H9 (cell line): Measurements from ENCODE around the gene SOX1. TPM values are rescaled to one million over a fixed set of nuclear protein-coding genes. Genes with fewer than 3 reads are reported as not detected.

ENCODE experiments used
- DNase-seq: peaks from one replicate; pipeline ENCODE4 v3.0.0-alpha.2; 2017
- H2AFZ ChIP-seq: one replicate; pipeline ENCODE4 v1.6.1; 2013; ENCODE audit warnings: mild to moderate bottlenecking, low read length, control low read depth, moderate library complexity
- H2AK5ac ChIP-seq: 2 replicates; pipeline ENCODE4 v1.6.1; 2013; ENCODE audit warnings: low read length, control low read depth, mixed read lengths; ENCODE audit not compliant: insufficient read length
- H2BK120ac ChIP-seq: one replicate; pipeline ENCODE4 v1.6.1; 2013; ENCODE audit warnings: low read depth, mild to moderate bottlenecking, low read length, control low read depth, inconsistent platforms; ENCODE audit not compliant: poor library complexity, severe bottlenecking
- H2BK12ac ChIP-seq: 2 replicates; pipeline ENCODE4 v1.6.1; 2013; ENCODE audit warnings: low read length, control low read depth, mixed read lengths, low read depth; ENCODE audit not compliant: insufficient read length
- H2BK15ac ChIP-seq: 2 replicates; pipeline ENCODE4 v1.6.1; 2013; ENCODE audit warnings: low read depth, low read length, control low read depth
- H2BK20ac ChIP-seq: one replicate; pipeline ENCODE4 v1.6.1; 2013; ENCODE audit warnings: low read depth, mild to moderate bottlenecking, low read length, control low read depth, inconsistent platforms; ENCODE audit not compliant: poor library complexity, severe bottlenecking
- H2BK5ac ChIP-seq: 2 replicates; pipeline ENCODE4 v1.6.1; 2013; ENCODE audit warnings: low read length, control low read depth, mixed read lengths; ENCODE audit not compliant: insufficient read length
- H3K14ac ChIP-seq: 2 replicates; pipeline ENCODE4 v1.6.1; 2013; ENCODE audit warnings: low read length, control low read depth; ENCODE audit not compliant: insufficient read depth
- H3K18ac ChIP-seq: 2 replicates; pipeline ENCODE4 v1.6.1; 2013; ENCODE audit warnings: low read depth, mild to moderate bottlenecking, mixed read lengths, low read length, control low read depth; ENCODE audit not compliant: insufficient read length
- H3K23ac ChIP-seq: 2 replicates; pipeline ENCODE4 v1.6.1; 2013; ENCODE audit warnings: low read length, control low read depth, mixed read lengths, low read depth; ENCODE audit not compliant: insufficient read length
- H3K23me2 ChIP-seq: 2 replicates; pipeline ENCODE4 v1.6.1; 2013; ENCODE audit warnings: low read depth, mild to moderate bottlenecking, mixed read lengths, low read length, control low read depth; ENCODE audit not compliant: insufficient read length, poor library complexity, severe bottlenecking
- H3K27ac ChIP-seq: 2 replicates; pipeline ENCODE4 v1.5.1; 2013; ENCODE audit warnings: low read length, control low read depth, mixed read lengths, low read depth; ENCODE audit not compliant: insufficient read length
- H3K27me3 ChIP-seq: 2 replicates; pipeline ENCODE4 v1.6.1; 2013; ENCODE audit warnings: low read length, control low read depth, inconsistent platforms; ENCODE audit not compliant: insufficient read depth
- H3K4ac ChIP-seq: 2 replicates; pipeline ENCODE4 v1.6.1; 2013; ENCODE audit warnings: low read depth, mild to moderate bottlenecking, control low read depth, inconsistent platforms, low read length, moderate library complexity
- H3K4me1 ChIP-seq: 2 replicates; pipeline ENCODE4 v1.6.1; 2013; ENCODE audit warnings: low read length, control low read depth, inconsistent platforms; ENCODE audit not compliant: insufficient read depth
- H3K4me2 ChIP-seq: 2 replicates; pipeline ENCODE4 v1.6.1; 2013; ENCODE audit warnings: low read length, control low read depth, mixed read lengths; ENCODE audit not compliant: insufficient read length, insufficient read depth
- H3K56ac ChIP-seq: 2 replicates; pipeline ENCODE4 v1.6.1; 2013; ENCODE audit warnings: low read depth, mild to moderate bottlenecking, mixed read lengths, low read length, control low read depth; ENCODE audit not compliant: insufficient read length
- H3K79me1 ChIP-seq: 2 replicates; pipeline ENCODE4 v1.6.1; 2013; ENCODE audit warnings: low read depth, mild to moderate bottlenecking, moderate library complexity, low read length, control low read depth, inconsistent platforms; ENCODE audit not compliant: insufficient read depth, poor library complexity, severe bottlenecking
- H3K79me2 ChIP-seq: 2 replicates; pipeline ENCODE4 v1.6.1; 2013; ENCODE audit warnings: low read length, control low read depth, inconsistent platforms; ENCODE audit not compliant: insufficient read depth
- H3K9ac ChIP-seq: 2 replicates; pipeline ENCODE4 v1.6.1; 2013; ENCODE audit warnings: low read length, control low read depth, mixed read lengths; ENCODE audit not compliant: insufficient read length; ENCODE audit errors: extremely low read depth
- H3K9me3 ChIP-seq: one replicate; pipeline ENCODE4 v1.6.1; 2013; ENCODE audit warnings: low read depth, low read length, inconsistent platforms; ENCODE audit not compliant: control insufficient read depth
- H3T11ph ChIP-seq: one replicate; pipeline ENCODE4 v1.6.1; 2013; ENCODE audit warnings: mild to moderate bottlenecking, low read length, control low read depth, inconsistent platforms
- H4K20me1 ChIP-seq: one replicate; pipeline ENCODE4 v1.6.1; 2013; ENCODE audit not compliant: control insufficient read depth, insufficient read length, insufficient read depth
- H4K5ac ChIP-seq: 2 replicates; pipeline ENCODE4 v1.6.1; 2013; ENCODE audit warnings: low read depth, mild to moderate bottlenecking, mixed read lengths, low read length, control low read depth; ENCODE audit not compliant: insufficient read length
- H4K8ac ChIP-seq: replicated peaks from 2 replicates; pipeline ENCODE4 v1.6.1; 2013; ENCODE audit warnings: low read length, control low read depth, mixed read lengths, low read depth; ENCODE audit not compliant: insufficient read length
- H4K91ac ChIP-seq: 2 replicates; pipeline ENCODE4 v1.6.1; 2013; ENCODE audit warnings: low read depth, mild to moderate bottlenecking, moderate library complexity, mixed read lengths, low read length, control low read depth; ENCODE audit not compliant: insufficient read length
- H3K27ac Mint-ChIP-seq, 3 experiments: 2 replicates in 2 of 3; 3 replicates in 1 of 3; pipeline ENCODE4 v1.8.0; 2020 to 2021; ENCODE audit warnings: mixed read lengths in 3 of 3, mild to moderate bottlenecking in 1 of 3, moderate library complexity in 1 of 3
- H3K27me3 Mint-ChIP-seq: 2 replicates; pipeline ENCODE4 v1.8.0; 2021; ENCODE audit warnings: low read depth, mild to moderate bottlenecking, moderate library complexity, mixed read lengths
- H3K36me3 Mint-ChIP-seq, 3 experiments: 2 replicates in 2 of 3; 3 replicates in 1 of 3; pipeline ENCODE4 v1.8.0; 2020 to 2021; ENCODE audit warnings: low read depth in 3 of 3, mixed read lengths in 3 of 3; ENCODE audit not compliant: insufficient read depth in 1 of 3
- H3K4me1 Mint-ChIP-seq, 2 experiments: 2 replicates each; pipeline ENCODE4 v1.8.0; 2020; ENCODE audit warnings: mixed read lengths in 2 of 2
- H3K4me3 Mint-ChIP-seq, 2 experiments: 2 replicates in 1 of 2; 3 replicates in 1 of 2; pipeline ENCODE4 v1.8.0; 2020 to 2021; ENCODE audit warnings: mild to moderate bottlenecking in 2 of 2, mixed read lengths in 2 of 2, moderate library complexity in 1 of 2
- H3K9me3 Mint-ChIP-seq, 2 experiments: 2 replicates in 1 of 2; 3 replicates in 1 of 2; pipeline ENCODE4 v1.8.0; 2020; ENCODE audit warnings: mild to moderate bottlenecking in 2 of 2, mixed read lengths in 2 of 2, moderate library complexity in 1 of 2
- CTCF ChIP-seq: fragments of 200-600 bp; sonication (generic); conservative IDR thresholded peaks from 3 replicates; pipeline ENCODE4 v1.8.0; 2021; ENCODE audit warnings: antibody characterized with exemption, mild to moderate bottlenecking
- WGBS: extraction: QIAGEN DNeasy Blood & Tissue Kit; methylation state at CpG from one replicate; pipeline ENCODE4 v1.1.7; 2013; ENCODE audit warnings: missing lambda C conversion rate, low lambda C conversion rate, mixed read lengths; ENCODE audit not compliant: insufficient read length; ENCODE audit errors: extremely low coverage; 5-methylcytosine and 5-hydroxymethylcytosine counted together
- total RNA-seq: library from RNA; stranded (reverse); gene quantifications from 2 replicates; pipeline ENCODE4 v1.2.1, GENCODE V29; 2021

SOX1 gene
- total RNA-seq, 1 experiment from 2014 or later, result 0.17 TPM

- no peaks in the 10 kb centered on the region for H4K20me1 ChIP-seq
- H3K27ac ChIP-seq, result no peak overlapping the region
- H3K56ac ChIP-seq, result no peak overlapping the region
- no peak overlapping the region for H2BK5ac ChIP-seq
- no peaks in the 10 kb centered on the region for H3K79me1 ChIP-seq
- H2BK12ac ChIP-seq, result no peak overlapping the region
- TF ChIP-seq CTCF, result no peak
- peaks cover 57% of the 10 kb centered on the region for H3K27me3 ChIP-seq
- no peak overlapping the region for H4K5ac ChIP-seq
- peak overlapping the region; percentile 85 for H3K4me2 ChIP-seq
- no peak overlapping the region for H3K4ac ChIP-seq
- no peaks in the 10 kb centered on the region for H3K36me3 Mint-ChIP-seq
- no peak overlapping the region for H2BK20ac ChIP-seq
- H2BK15ac ChIP-seq, result no peak overlapping the region
- no peak overlapping the region for H3K27ac Mint-ChIP-seq
- no peak for DNase-seq
- peaks cover 95% of the 10 kb centered on the region for H3K27me3 Mint-ChIP-seq
- WGBS, result no CpG with 5 or more reads among the region's 35 CpGs
- no peak overlapping the region for H2AFZ ChIP-seq
- H2BK120ac ChIP-seq, result no peak overlapping the region
- H3K18ac ChIP-seq, result no peak overlapping the region
- peaks cover 25% of the 10 kb centered on the region for H3K23me2 ChIP-seq
- no peaks in the 10 kb centered on the region for H3K79me2 ChIP-seq
- H3K4me1 Mint-ChIP-seq, result peaks cover 38 to 59% of the 10 kb centered on the region in 2 experiments
- H3K9me3 Mint-ChIP-seq, result no peaks in the 10 kb centered on the region; a peak in 1 of 5 replicates
- H4K8ac ChIP-seq, result no peak overlapping the region
- H3K9ac ChIP-seq, result no peak overlapping the region
- peak overlapping the region; percentile 25 to 79; a peak in 3 of 5 replicates for H3K4me3 Mint-ChIP-seq
- H3K23ac ChIP-seq, result no peak overlapping the region
- no peaks in the 10 kb centered on the region for H3K9me3 ChIP-seq
- no peak overlapping the region for H3K14ac ChIP-seq
- H2AK5ac ChIP-seq, result no peak overlapping the region
- H3K4me1 ChIP-seq, result no peaks in the 10 kb centered on the region
- no peak overlapping the region for H3T11ph ChIP-seq
- H4K91ac ChIP-seq, result no peak overlapping the region
Observed at GRCh38 chr13:112105244-112105681, 38.3 kb downstream of the SOX1 start.
